ENCODE results near the gene RFFL.
"Not testable (repeated sequence)": the region's sequence is repeated elsewhere in the genome, so short reads cannot be mapped to it uniquely, and the experiment has no call there.

Gene RFFL

DNA sequence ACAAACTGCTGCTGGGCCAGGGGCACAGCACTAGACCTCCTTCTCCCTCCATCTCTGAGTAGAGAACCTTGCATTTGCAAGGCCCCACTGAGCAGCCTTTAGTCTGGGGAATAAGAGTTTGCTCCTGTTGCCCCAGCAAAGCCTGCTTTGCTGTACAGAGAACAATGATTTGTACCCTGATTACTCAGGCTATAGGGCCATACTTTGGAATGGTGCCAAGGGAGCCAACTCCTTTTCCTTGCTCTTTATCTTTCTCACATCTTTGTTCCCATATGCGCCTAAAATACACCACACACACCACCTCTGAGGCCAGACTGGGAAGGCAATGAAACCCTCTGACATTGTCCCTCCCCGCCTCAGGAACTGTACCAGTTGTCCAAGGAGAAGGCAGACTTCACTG, 62.0 kb downstream of the RFFL start:
- TF ChIP-seq, protein P1, sequence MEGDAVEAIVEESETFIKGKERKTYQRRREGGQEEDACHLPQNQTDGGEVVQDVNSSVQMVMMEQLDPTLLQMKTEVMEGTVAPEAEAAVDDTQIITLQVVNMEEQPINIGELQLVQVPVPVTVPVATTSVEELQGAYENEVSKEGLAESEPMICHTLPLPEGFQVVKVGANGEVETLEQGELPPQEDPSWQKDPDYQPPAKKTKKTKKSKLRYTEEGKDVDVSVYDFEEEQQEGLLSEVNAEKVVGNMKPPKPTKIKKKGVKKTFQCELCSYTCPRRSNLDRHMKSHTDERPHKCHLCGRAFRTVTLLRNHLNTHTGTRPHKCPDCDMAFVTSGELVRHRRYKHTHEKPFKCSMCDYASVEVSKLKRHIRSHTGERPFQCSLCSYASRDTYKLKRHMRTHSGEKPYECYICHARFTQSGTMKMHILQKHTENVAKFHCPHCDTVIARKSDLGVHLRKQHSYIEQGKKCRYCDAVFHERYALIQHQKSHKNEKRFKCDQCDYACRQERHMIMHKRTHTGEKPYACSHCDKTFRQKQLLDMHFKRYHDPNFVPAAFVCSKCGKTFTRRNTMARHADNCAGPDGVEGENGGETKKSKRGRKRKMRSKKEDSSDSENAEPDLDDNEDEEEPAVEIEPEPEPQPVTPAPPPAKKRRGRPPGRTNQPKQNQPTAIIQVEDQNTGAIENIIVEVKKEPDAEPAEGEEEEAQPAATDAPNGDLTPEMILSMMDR (IDR thresholded peaks at IDR 0.05) = no peak
- H3K4me3 ChIP-seq (ENCODE audit: low read depth, low read length) = no peak overlapping the region
- H3K4me1 ChIP-seq = peaks cover 20% of the 10 kb centered on the region
- no peak overlapping the region for H3K27ac ChIP-seq
- no peaks in the 10 kb centered on the region for H3K9me3 ChIP-seq (ENCODE audit: control insufficient read depth, low read length)
- no peak overlapping the region for H3K4me2 ChIP-seq (ENCODE audit: low read length)
- no peaks in the 10 kb centered on the region for H3K79me2 ChIP-seq
- H3K36me3 ChIP-seq (ENCODE audit: control insufficient read depth, insufficient read depth, low read length) = no peaks in the 10 kb centered on the region
- H3K9ac ChIP-seq = no peak overlapping the region
- H2AFZ ChIP-seq = no peak overlapping the region
- no peaks in the 10 kb centered on the region for H3K27me3 ChIP-seq (ENCODE audit: control insufficient read depth, insufficient read depth, low read length)

DNA sequence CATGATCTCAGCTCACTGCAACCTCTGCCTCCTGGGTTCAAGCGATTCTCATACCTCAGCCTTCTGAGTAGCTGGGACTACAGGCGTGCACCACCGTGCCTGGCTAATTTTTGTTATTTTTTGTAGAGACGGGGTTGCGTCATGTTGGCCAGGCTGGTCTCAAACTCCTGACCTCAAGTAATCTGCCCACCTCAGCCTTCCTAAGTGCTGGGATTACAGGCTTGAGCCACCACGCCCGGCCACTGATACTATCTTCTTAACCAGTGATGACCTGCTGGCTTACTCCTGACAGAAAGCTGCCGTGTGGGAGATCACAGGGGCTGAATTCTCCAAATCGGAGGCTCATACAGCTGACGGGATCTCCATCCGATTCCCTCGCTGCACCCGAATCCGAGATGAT, 62.5 kb downstream of the RFFL start:
- H3K9ac ChIP-seq; H3K36me3 ChIP-seq (ENCODE audit: control insufficient read depth, insufficient read depth, low read length); H3K27me3 ChIP-seq (ENCODE audit: control insufficient read depth, insufficient read depth, low read length); H3K4me2 ChIP-seq (ENCODE audit: low read length); H3K4me3 ChIP-seq (ENCODE audit: low read depth, low read length); H3K79me2 ChIP-seq; H2AFZ ChIP-seq; H3K27ac ChIP-seq; H3K9me3 ChIP-seq (ENCODE audit: control insufficient read depth, low read length): not testable (repeated sequence)
- H3K4me1 ChIP-seq = peaks cover 20% of the 10 kb centered on the region

DNA sequence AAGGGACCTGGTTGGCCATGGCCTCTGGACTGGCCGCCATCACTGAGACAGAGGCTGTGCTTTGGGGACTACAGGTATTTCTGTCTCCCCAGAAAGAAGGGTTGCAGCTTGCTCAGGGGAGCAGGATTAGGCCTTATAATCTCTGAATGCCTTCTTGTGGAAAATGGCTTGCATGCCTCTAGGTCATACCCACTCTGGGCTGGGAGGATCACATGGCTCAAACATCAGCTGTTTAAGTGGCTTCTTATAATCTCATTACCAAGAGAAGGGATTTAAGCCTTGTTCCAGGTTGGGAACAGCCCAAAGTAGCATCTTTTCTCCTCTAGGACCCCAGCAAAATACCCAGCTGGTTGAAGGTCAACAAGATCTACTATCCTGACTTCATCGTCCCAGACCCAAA, 64.1 kb downstream of the RFFL start:
- Histone ChIP-seq H3K27ac (no peak overlapping the region), H3K36me3 (ENCODE audit: control insufficient read depth, insufficient read depth, low read length) (no peaks in the 10 kb centered on the region), H3K79me2 (no peaks in the 10 kb centered on the region)

DNA sequence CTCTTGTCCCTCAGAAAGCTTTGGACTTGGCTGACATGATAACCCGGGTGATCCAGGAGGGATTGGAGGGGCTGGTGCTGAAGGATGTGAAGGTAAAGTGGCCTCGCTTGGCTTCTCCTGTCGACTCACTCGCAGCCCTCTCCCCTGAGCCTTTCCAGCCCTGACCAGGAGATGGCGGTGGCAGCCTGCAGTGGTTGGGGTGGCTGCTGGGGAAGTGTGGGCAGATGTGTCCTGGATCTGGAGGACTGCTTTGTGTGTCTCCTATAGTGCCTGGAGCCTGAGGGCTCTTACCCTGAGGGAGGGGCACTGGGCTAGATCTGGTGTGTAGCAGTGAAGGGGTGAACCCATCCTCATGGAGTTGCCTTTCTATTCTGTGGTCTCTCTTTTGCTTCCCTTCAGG, 65.3 kb downstream of the RFFL start:
- Histone ChIP-seq H3K9ac (no peak overlapping the region), H3K9me3 (ENCODE audit: control insufficient read depth, low read length) (no peaks in the 10 kb centered on the region)

More for the DNA sequence above, 64.1 kb downstream of the RFFL start:
- H3K4me3 ChIP-seq (ENCODE audit: low read depth, low read length) = no peak overlapping the region
- no peaks in the 10 kb centered on the region for H3K27me3 ChIP-seq (ENCODE audit: control insufficient read depth, insufficient read depth, low read length)
- TF ChIP-seq, protein P1 (IDR thresholded peaks at IDR 0.05) = no peak
- no peaks in the 10 kb centered on the region for H3K9me3 ChIP-seq (ENCODE audit: control insufficient read depth, low read length)
- H3K4me1 ChIP-seq = peaks cover 20% of the 10 kb centered on the region
- H3K4me2 ChIP-seq (ENCODE audit: low read length) = no peak overlapping the region
- no peak overlapping the region for H3K9ac ChIP-seq
- no peak overlapping the region for H2AFZ ChIP-seq

DNA sequence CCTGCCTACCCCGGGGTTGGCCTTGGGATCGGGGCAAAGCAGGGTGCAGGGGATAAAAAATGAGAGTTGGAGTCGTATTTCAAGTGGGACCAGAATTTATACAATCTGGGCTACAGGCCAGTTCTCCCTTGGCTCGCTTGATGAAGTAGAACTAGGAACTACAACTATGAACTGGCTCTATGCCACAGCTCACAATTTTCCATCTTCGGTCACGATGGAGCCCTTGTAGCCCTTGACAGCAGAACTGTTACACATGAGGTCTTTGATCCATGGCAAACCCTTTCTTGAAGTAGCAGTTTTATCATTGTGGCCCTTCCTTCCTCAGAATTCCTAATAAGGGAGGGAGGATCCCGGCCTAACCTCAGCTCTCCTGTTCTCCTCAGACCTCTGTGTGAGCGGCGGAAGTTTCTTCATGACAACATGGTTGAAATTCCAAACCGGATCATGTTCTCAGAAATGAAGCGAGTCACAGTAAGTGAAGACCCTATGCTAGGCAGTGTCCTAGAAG, 66.1 kb downstream of the RFFL start:
- H3K79me2 ChIP-seq = no peaks in the 10 kb centered on the region
- no peaks in the 10 kb centered on the region for H3K27me3 ChIP-seq (ENCODE audit: control insufficient read depth, insufficient read depth, low read length)
- no peaks in the 10 kb centered on the region for H3K36me3 ChIP-seq (ENCODE audit: control insufficient read depth, insufficient read depth, low read length)
- H2AFZ ChIP-seq = no peak overlapping the region
- H3K9ac ChIP-seq = no peak overlapping the region
- no peak overlapping the region for H3K4me2 ChIP-seq (ENCODE audit: low read length)
- TF ChIP-seq, protein P1 (IDR thresholded peaks at IDR 0.05) = no peak
- no peak overlapping the region for H3K4me3 ChIP-seq (ENCODE audit: low read depth, low read length)
- H3K4me1 ChIP-seq = peaks cover 20% of the 10 kb centered on the region
- peak overlapping the region; percentile 74 for H3K27ac ChIP-seq
- H3K9me3 ChIP-seq (ENCODE audit: control insufficient read depth, low read length) = no peaks in the 10 kb centered on the region

More for the DNA sequence above, 65.3 kb downstream of the RFFL start:
- no peak overlapping the region for H2AFZ ChIP-seq
- H3K27ac ChIP-seq = peak overlapping the region; percentile 74
- no peaks in the 10 kb centered on the region for H3K79me2 ChIP-seq
- TF ChIP-seq, protein P1 (IDR thresholded peaks at IDR 0.05) = peak; percentile 71
- H3K27me3 ChIP-seq (ENCODE audit: control insufficient read depth, insufficient read depth, low read length) = no peaks in the 10 kb centered on the region
- no peak overlapping the region for H3K4me2 ChIP-seq (ENCODE audit: low read length)
- H3K4me1 ChIP-seq = peaks cover 20% of the 10 kb centered on the region
- H3K4me3 ChIP-seq (ENCODE audit: low read depth, low read length) = no peak overlapping the region
- no peaks in the 10 kb centered on the region for H3K36me3 ChIP-seq (ENCODE audit: control insufficient read depth, insufficient read depth, low read length)

Measured in parathyroid adenoma (tissue), 2 donors.